GM12878 (cell line): ENCODE results near the gene KRT78.

Source experiments
- CHD2 ChIP-seq: IDR thresholded peaks from 2 replicates; pipeline ENCODE4 v1.6.1; 2011; ENCODE audit warnings: low read depth, low read length, improper control_type of control experiment, borderline replicate concordance
- EP300 ChIP-seq, 2 experiments: fragments of 150-350 bp in 1 of 2; IDR thresholded peaks; 2 replicates each; pipeline ENCODE4 v1.6.1; 2011 to 2012; ENCODE audit warnings: low read depth in 2 of 2, low read length in 2 of 2, borderline replicate concordance in 1 of 2, improper control_type of control experiment in 1 of 2, inconsistent platforms in 1 of 2; ENCODE audit not compliant: control insufficient read depth in 1 of 2
- POLR2AphosphoS2 ChIP-seq: IDR thresholded peaks from 2 replicates; pipeline ENCODE4 v1.6.1; 2011; ENCODE audit warnings: low read depth, mild to moderate bottlenecking, low read length, improper control_type of control experiment, moderate library complexity
- RFX5 ChIP-seq: IDR thresholded peaks from 2 replicates; pipeline ENCODE4 v1.6.1; 2011; ENCODE audit warnings: low read depth, low read length, improper control_type of control experiment
- SUPT20H ChIP-seq: IDR thresholded peaks from 2 replicates; pipeline ENCODE4 v1.6.1; 2011; ENCODE audit warnings: low read depth, mild to moderate bottlenecking, low read length, moderate library complexity, borderline replicate concordance; ENCODE audit not compliant: control insufficient read depth
- ZNF274 ChIP-seq: IDR thresholded peaks from one replicate; pipeline ENCODE4 v1.8.0; 2011; ENCODE audit not compliant: insufficient read length, insufficient read depth
- TF ChIP-seq, protein P1 (sequence below), 3 experiments: IDR thresholded peaks in 2 of 3; conservative IDR thresholded peaks in 1 of 3; 2 replicates each; pipeline ENCODE4 v1.5.1; 2011; ENCODE audit warnings: low read depth in 3 of 3, low read length in 3 of 3, mild to moderate bottlenecking in 3 of 3, control low read depth in 2 of 3, moderate library complexity in 2 of 3, inconsistent platforms in 1 of 3, mixed read lengths in 1 of 3; ENCODE audit not compliant: control insufficient read depth in 2 of 3, insufficient read depth in 1 of 3; ENCODE audit errors: extremely low read depth in 1 of 3
- TF ChIP-seq, protein P2 (sequence below): IDR thresholded peaks from 2 replicates; pipeline ENCODE4 v1.6.1; 2011; ENCODE audit warnings: borderline replicate concordance, low read depth, mild to moderate bottlenecking, moderate library complexity, mixed read lengths, low read length; ENCODE audit not compliant: insufficient read depth; ENCODE audit errors: extremely low read length

DNA sequence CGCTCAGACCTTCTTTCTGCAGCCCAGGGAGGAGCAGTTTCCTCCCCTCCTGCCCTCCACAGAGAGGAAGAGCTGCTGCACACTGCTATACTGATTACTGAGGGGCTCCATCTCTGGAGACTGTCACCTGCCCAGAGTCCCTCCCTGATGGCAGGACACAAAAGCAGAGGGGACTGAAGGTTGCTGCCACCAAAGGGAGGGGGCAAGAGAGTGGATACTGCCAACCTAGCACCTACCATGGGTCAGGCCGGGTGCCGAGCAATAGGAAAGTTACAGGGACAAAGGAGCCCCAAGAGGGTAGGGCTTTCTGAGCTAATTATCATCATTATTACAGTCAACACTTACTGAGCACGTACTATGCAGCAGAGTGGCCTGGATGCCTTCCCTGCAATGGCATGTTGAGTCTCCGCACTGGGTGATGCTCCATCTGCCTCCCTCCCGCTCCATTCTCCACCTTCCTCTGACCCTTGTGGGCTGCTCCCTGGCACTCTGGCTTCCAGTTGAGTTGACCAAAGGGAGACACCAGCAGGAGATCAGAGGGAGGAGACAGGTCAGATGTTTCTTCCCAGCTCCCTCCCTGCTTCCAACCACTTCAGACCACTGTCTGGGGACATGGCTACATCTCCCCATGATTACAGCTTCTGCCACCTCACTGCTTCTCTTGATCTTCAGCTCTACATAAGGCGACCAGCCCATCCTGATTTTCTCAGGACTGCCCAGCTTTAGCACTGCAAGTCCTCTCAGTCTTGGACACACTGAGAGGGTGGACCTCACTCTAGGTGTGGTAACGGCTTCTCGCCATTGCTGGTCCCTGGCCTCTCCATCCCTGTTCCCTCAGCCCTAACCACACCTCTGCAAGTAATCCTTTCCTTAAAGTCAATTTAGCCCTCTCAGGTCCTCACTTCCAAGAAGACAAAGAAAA is 12.0 kb downstream of the KRT78 start:
- TF ChIP-seq, protein P1, sequence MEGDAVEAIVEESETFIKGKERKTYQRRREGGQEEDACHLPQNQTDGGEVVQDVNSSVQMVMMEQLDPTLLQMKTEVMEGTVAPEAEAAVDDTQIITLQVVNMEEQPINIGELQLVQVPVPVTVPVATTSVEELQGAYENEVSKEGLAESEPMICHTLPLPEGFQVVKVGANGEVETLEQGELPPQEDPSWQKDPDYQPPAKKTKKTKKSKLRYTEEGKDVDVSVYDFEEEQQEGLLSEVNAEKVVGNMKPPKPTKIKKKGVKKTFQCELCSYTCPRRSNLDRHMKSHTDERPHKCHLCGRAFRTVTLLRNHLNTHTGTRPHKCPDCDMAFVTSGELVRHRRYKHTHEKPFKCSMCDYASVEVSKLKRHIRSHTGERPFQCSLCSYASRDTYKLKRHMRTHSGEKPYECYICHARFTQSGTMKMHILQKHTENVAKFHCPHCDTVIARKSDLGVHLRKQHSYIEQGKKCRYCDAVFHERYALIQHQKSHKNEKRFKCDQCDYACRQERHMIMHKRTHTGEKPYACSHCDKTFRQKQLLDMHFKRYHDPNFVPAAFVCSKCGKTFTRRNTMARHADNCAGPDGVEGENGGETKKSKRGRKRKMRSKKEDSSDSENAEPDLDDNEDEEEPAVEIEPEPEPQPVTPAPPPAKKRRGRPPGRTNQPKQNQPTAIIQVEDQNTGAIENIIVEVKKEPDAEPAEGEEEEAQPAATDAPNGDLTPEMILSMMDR (IDR thresholded peaks at IDR 0.05 in 2 of 3, conservative IDR thresholded peaks at IDR 0.05 in 1 of 3; ENCODE audit: control insufficient read depth in 2 of 3, extremely low read depth in 1 of 3, insufficient read depth in 1 of 3, low read depth in 3 of 3, low read length in 3 of 3) = no peak
- TF ChIP-seq, protein P2, sequence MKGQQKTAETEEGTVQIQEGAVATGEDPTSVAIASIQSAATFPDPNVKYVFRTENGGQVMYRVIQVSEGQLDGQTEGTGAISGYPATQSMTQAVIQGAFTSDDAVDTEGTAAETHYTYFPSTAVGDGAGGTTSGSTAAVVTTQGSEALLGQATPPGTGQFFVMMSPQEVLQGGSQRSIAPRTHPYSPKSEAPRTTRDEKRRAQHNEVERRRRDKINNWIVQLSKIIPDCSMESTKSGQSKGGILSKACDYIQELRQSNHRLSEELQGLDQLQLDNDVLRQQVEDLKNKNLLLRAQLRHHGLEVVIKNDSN = no peak
- TF ChIP-seq SUPT20H = no peak
- TF ChIP-seq EP300 (IDR thresholded peaks at IDR 0.05; ENCODE audit: borderline replicate concordance in 1 of 2, control insufficient read depth in 1 of 2, low read depth in 2 of 2, low read length in 2 of 2) = no peak
- TF ChIP-seq CHD2 = no peak
- no peak for TF ChIP-seq POLR2AphosphoS2
- TF ChIP-seq RFX5 = no peak
- TF ChIP-seq ZNF274 = no peak
